HUES6 (cell line): ENCODE measurements around the gene NUTM2F.

ENCODE experiments used
- H3K27ac ChIP-seq: 2 replicates; pipeline ENCODE4 v1.7.0; 2013; ENCODE audit warnings: low read depth, mild to moderate bottlenecking, low read length, inconsistent platforms
- H3K27me3 ChIP-seq: 2 replicates; pipeline ENCODE4 v1.6.1; 2013; ENCODE audit warnings: low read length; ENCODE audit not compliant: control insufficient read depth, insufficient read depth
- H3K36me3 ChIP-seq: 2 replicates; pipeline ENCODE4 v1.6.1; 2013; ENCODE audit warnings: low read length; ENCODE audit not compliant: control insufficient read depth, insufficient read depth
- H3K4me1 ChIP-seq: 2 replicates; pipeline ENCODE4 v1.6.1; 2013; ENCODE audit warnings: low read length; ENCODE audit not compliant: control insufficient read depth, insufficient read depth
- H3K4me3 ChIP-seq: 2 replicates; pipeline ENCODE4 v1.5.1; 2013; ENCODE audit warnings: low read depth, low read length
- H3K9ac ChIP-seq: one replicate; pipeline ENCODE4 v1.6.1; 2013; ENCODE audit warnings: mild to moderate bottlenecking, low read length
- H3K9me3 ChIP-seq: 2 replicates; pipeline ENCODE4 v1.6.1; 2013; ENCODE audit warnings: low read depth, low read length; ENCODE audit not compliant: control insufficient read depth, insufficient read depth

NUTM2F gene

GRCh38 chr9:94303321-94303720 is 25.1 kb downstream of the NUTM2F start:
- Histone ChIP-seq H3K27ac (no peak overlapping the region), H3K4me1 (peaks cover 5% of the 10 kb centered on the region; the same call in 1 of the 2 replicates), H3K9ac (no peak overlapping the region), H3K4me3 (no peak overlapping the region), H3K9me3 (no peaks in the 10 kb centered on the region), H3K27me3 (no peaks in the 10 kb centered on the region), H3K36me3 (no peaks in the 10 kb centered on the region)

- Histone ChIP-seq H3K9me3 (no peaks in the 10 kb centered on the region), H3K9ac (no peak overlapping the region), H3K4me3 (no peak overlapping the region), H3K27me3 (no peaks in the 10 kb centered on the region), H3K36me3 (no peaks in the 10 kb centered on the region), H3K27ac (no peak overlapping the region), H3K4me1 (peaks cover 5% of the 10 kb centered on the region; the same call in 1 of the 2 replicates)
These were observed 26.0 kb downstream of the NUTM2F start for GRCh38 chr9:94302426-94302825.

DNA sequence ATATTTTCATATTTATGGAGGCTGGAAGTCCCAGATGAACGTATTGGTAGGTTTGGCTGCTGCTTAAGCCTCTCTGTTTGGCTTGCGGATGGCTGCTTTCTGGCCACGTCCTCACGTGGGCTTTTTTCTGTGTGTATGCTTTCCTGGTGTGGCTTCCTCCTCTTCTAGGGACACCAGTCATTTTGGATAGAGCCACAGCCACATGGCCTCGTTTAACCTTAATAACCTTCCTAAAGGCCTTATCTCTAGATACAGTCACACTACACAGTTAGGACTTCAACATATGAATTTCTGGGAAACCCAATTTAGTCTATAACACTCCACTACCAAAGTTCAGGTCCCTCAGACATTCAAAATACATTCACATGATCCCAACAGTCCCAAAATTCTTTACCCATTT is 26.9 kb downstream of the NUTM2F start:
- Histone ChIP-seq H3K27ac (no peak overlapping the region), H3K4me3 (no peak overlapping the region), H3K4me1 (peaks cover 5% of the 10 kb centered on the region; the same call in 1 of the 2 replicates), H3K36me3 (no peaks in the 10 kb centered on the region), H3K9me3 (no peaks in the 10 kb centered on the region), H3K27me3 (no peaks in the 10 kb centered on the region), H3K9ac (no peak overlapping the region)

- Histone ChIP-seq H3K4me3 (no peak overlapping the region), H3K27me3 (no peaks in the 10 kb centered on the region), H3K27ac (no peak overlapping the region), H3K4me1 (peaks cover 5% of the 10 kb centered on the region; the same call in 1 of the 2 replicates), H3K9ac (no peak overlapping the region), H3K9me3 (no peaks in the 10 kb centered on the region), H3K36me3 (0 out of 2 replicates have a peak, but pooled peaks cover 2% of the 10 kb centered on the region)
These were observed 27.8 kb downstream of the NUTM2F start for GRCh38 chr9:94300470-94301301.

GRCh38 chr9:94298949-94299599 is 29.4 kb downstream of the NUTM2F start:
- no peak overlapping the region for H3K4me3 ChIP-seq

DNA sequence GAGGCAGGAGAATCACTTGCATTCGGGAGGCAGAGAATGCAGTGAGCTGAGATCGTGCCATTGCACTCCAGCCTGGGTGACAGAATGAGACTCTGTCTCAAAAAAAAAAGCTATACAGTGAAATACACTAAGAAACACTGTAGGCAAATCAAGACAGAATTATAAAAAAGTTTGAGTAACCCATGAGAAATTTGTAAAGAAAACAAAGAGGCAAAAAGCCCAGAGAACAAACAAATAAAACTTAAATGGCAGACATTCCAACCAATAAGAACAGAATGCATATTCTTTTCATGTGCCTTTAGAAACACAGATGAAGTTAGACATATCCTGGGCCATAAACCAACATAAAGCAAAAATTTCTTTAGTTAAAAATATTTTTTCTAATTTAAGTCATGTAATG is 38.8 kb downstream of the NUTM2F start:
- Histone ChIP-seq H3K4me3 (no peak overlapping the region), H3K27ac (no peak overlapping the region), H3K36me3 (peaks cover 16% of the 10 kb centered on the region), H3K4me1 (no peaks in the 10 kb centered on the region), H3K9me3 (no peaks in the 10 kb centered on the region), H3K27me3 (no peaks in the 10 kb centered on the region), H3K9ac (no peak overlapping the region)

More at GRCh38 chr9:94298949-94299599, 29.4 kb downstream of the NUTM2F start:
- Histone ChIP-seq H3K9me3 (no peaks in the 10 kb centered on the region), H3K27me3 (no peaks in the 10 kb centered on the region), H3K4me1 (peaks cover 5% of the 10 kb centered on the region; the same call in 1 of the 2 replicates), H3K27ac (no peak overlapping the region), H3K9ac (no peak overlapping the region), H3K36me3 (0 out of 2 replicates have a peak, but pooled peaks cover 4% of the 10 kb centered on the region)

DNA sequence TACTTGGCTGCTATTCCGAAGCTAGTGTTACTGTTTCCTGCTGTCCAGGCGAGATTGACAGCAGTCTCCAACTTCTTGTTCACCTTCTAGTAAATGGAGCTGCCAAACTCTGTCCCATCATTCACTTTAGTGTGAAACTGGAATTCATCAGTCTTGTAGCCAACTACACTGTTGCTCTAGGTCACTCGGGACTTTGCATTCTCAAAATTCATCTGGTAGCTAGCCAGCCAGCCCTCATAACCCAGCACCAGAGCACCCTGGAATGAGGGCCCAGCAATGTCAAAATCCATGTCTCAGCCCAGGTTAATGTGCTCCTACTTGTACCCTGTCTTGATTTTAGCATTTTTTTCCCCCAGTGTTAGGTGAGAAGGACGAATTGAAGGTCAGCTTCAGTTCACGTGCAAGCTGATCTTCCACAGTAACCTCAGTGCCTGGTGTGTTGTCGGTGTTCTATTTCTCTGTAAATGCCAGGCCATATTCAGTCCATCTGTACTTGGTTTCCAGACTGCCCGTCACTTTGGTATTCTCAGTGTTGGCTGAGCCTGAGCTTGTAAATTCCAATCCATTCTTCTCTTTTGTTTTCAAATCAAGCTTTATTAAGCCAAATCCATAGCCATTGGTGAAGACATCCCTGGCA is 40.4 kb downstream of the NUTM2F start:
- H3K4me3 ChIP-seq, result no peak overlapping the region
- H3K4me1 ChIP-seq, result no peaks in the 10 kb centered on the region
- H3K27ac ChIP-seq, result no peak overlapping the region
- no peaks in the 10 kb centered on the region for H3K27me3 ChIP-seq
- H3K36me3 ChIP-seq, result peaks cover 9% of the 10 kb centered on the region
- H3K9me3 ChIP-seq, result no peaks in the 10 kb centered on the region
- H3K9ac ChIP-seq, result no peak overlapping the region

GRCh38 chr9:94286116-94286515 is 42.3 kb downstream of the NUTM2F start:
- H3K27me3 ChIP-seq, result no peaks in the 10 kb centered on the region
- H3K27ac ChIP-seq, result no peak overlapping the region

GRCh38 chr9:94281101-94281500 is 47.3 kb downstream of the NUTM2F start:
- Histone ChIP-seq H3K9me3 (peaks cover 11% of the 10 kb centered on the region), H3K36me3 (peaks cover 20% of the 10 kb centered on the region), H3K27ac (no peak overlapping the region), H3K4me1 (no peaks in the 10 kb centered on the region), H3K9ac (no peak overlapping the region), H3K27me3 (no peaks in the 10 kb centered on the region), H3K4me3 (no peak overlapping the region)

More at GRCh38 chr9:94286116-94286515, 42.3 kb downstream of the NUTM2F start:
- Histone ChIP-seq H3K4me3 (no peak overlapping the region), H3K36me3 (peaks cover 4% of the 10 kb centered on the region; the same call in 1 of the 2 replicates), H3K9ac (no peak overlapping the region), H3K9me3 (no peaks in the 10 kb centered on the region), H3K4me1 (no peaks in the 10 kb centered on the region)

GRCh38 chr9:94280409-94280989 is 47.9 kb downstream of the NUTM2F start:
- Histone ChIP-seq H3K4me3 (no peak overlapping the region), H3K4me1 (no peaks in the 10 kb centered on the region), H3K9ac (no peak overlapping the region), H3K36me3 (peaks cover 20% of the 10 kb centered on the region), H3K27me3 (no peaks in the 10 kb centered on the region), H3K27ac (no peak overlapping the region), H3K9me3 (peaks cover 11% of the 10 kb centered on the region)
